ENCODE results near the gene RCE1. TPM values are rescaled to one million over a fixed set of nuclear protein-coding genes. Genes with fewer than 3 reads are reported as not detected.

Gene RCE1
- total RNA-seq, 1 experiment from 2014 or later, result 20.4 TPM

DNA sequence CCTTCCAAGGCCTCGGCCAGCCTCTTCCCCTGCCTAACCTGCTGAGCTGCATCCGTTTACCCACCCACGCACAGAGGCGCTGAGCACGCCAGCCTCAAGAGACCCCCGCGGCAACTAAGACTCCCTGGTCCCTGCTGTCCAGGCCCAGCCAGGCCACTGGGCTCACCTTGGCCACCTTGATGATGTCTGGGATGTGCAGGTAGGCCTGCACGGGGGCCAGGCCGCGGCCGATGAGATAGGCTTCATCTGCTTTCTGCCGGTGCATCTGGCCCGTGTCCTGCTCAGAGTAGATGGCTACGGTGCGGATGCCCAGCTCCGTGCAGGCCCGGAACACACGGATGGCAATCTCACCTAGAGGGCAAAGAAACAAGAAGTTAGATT, 28.3 kb downstream of the RCE1 start:
- no peak overlapping the region for H2AFZ ChIP-seq (ENCODE audit: low read length)

DNA sequence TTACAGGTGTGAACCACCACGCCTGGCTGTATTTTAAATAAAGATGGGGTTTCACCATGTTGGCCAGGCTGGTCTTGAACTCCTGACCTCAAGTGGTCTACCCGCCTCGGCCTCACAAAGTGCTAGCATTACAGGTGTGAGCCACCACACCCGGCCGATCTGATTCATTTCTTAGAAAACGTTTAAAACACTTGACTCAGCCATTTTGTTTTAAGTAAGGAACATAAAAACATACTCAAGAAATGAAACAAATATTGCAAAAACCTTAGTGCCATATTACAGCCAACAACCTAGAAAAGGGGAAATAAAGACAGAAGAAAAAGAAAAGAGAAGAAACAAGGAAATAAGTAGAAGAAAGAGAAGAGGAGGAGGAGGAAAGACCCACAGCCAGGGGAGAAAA, 31.0 kb downstream of the RCE1 start:
- Histone ChIP-seq H3K27me3 (ENCODE audit: low read length) (no peaks in the 10 kb centered on the region), H3K9ac (ENCODE audit: low read length) (no peak overlapping the region), H3K4me1 (ENCODE audit: low read length) (peaks cover 4% of the 10 kb centered on the region), H3K36me3 (ENCODE audit: insufficient read depth, low read length) (no peaks in the 10 kb centered on the region), H3K4me3 (ENCODE audit: low read length) (no peak overlapping the region), H3K9me3 (ENCODE audit: low read length) (no peaks in the 10 kb centered on the region), H3K27ac (ENCODE audit: low read length) (no peak overlapping the region), H3K9me2 (replicated peaks; ENCODE audit: insufficient read depth, low read length) (no peaks in the 10 kb centered on the region), H3K4me2 (ENCODE audit: low read depth, low read length, poor library complexity, severe bottlenecking) (no peak overlapping the region), H3K79me2 (ENCODE audit: low read length) (no peaks in the 10 kb centered on the region), H4K20me1 (ENCODE audit: insufficient read depth, low read depth, low read length) (no peaks in the 10 kb centered on the region), H2AFZ (ENCODE audit: low read length) (no peak overlapping the region)
- no peak for DNase-seq

More for the DNA sequence above, 28.3 kb downstream of the RCE1 start:
- no peak overlapping the region for H3K4me2 ChIP-seq (ENCODE audit: low read depth, low read length, poor library complexity, severe bottlenecking)
- no peak overlapping the region for H3K9ac ChIP-seq (ENCODE audit: low read length)
- peaks cover 14% of the 10 kb centered on the region for H3K4me1 ChIP-seq (ENCODE audit: low read length)
- H3K27me3 ChIP-seq (ENCODE audit: low read length), result no peaks in the 10 kb centered on the region
- H3K36me3 ChIP-seq (ENCODE audit: insufficient read depth, low read length), result no peaks in the 10 kb centered on the region
- no peak overlapping the region for H3K27ac ChIP-seq (ENCODE audit: low read length)
- H3K4me3 ChIP-seq (ENCODE audit: low read length), result no peak overlapping the region
- H3K9me3 ChIP-seq (ENCODE audit: low read length), result no peaks in the 10 kb centered on the region
- H3K9me2 ChIP-seq (replicated peaks; ENCODE audit: insufficient read depth, low read length), result no peaks in the 10 kb centered on the region
- no peak for DNase-seq
- H4K20me1 ChIP-seq (ENCODE audit: insufficient read depth, low read depth, low read length), result no peaks in the 10 kb centered on the region
- H3K79me2 ChIP-seq (ENCODE audit: low read length), result no peaks in the 10 kb centered on the region

DNA sequence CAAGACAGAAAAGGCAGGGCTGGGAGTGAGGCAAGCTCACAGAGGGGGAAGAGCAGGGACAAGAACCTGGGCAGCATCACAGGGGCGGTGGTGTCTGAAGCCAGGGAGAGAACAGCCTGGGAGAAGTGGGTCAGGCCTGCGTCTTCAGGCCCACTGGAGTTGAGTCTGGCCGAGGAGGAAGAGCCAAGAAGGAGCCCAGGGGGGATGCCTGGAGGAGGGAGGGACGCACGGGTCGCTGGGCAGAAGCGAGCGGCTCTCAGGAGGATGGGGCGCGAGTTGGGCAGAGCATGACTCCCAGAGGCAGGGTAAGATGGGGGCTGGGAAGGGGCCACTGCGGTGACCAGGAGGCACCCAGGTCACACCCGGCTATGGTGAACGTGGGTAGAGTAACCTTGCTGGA, 32.1 kb downstream of the RCE1 start:
- Histone ChIP-seq H3K79me2 (ENCODE audit: low read length) (no peaks in the 10 kb centered on the region), H4K20me1 (ENCODE audit: insufficient read depth, low read depth, low read length) (no peaks in the 10 kb centered on the region), H3K9ac (ENCODE audit: low read length) (no peak overlapping the region), H3K4me3 (ENCODE audit: low read length) (no peak overlapping the region), H3K9me3 (ENCODE audit: low read length) (no peaks in the 10 kb centered on the region), H3K27ac (ENCODE audit: low read length) (no peak overlapping the region), H3K9me2 (replicated peaks; ENCODE audit: insufficient read depth, low read length) (no peaks in the 10 kb centered on the region), H2AFZ (ENCODE audit: low read length) (no peak overlapping the region), H3K4me1 (ENCODE audit: low read length) (peaks cover 10% of the 10 kb centered on the region), H3K36me3 (ENCODE audit: insufficient read depth, low read length) (no peaks in the 10 kb centered on the region), H3K4me2 (ENCODE audit: low read depth, low read length, poor library complexity, severe bottlenecking) (no peak overlapping the region), H3K27me3 (ENCODE audit: low read length) (no peaks in the 10 kb centered on the region)
- no peak for DNase-seq

DNA sequence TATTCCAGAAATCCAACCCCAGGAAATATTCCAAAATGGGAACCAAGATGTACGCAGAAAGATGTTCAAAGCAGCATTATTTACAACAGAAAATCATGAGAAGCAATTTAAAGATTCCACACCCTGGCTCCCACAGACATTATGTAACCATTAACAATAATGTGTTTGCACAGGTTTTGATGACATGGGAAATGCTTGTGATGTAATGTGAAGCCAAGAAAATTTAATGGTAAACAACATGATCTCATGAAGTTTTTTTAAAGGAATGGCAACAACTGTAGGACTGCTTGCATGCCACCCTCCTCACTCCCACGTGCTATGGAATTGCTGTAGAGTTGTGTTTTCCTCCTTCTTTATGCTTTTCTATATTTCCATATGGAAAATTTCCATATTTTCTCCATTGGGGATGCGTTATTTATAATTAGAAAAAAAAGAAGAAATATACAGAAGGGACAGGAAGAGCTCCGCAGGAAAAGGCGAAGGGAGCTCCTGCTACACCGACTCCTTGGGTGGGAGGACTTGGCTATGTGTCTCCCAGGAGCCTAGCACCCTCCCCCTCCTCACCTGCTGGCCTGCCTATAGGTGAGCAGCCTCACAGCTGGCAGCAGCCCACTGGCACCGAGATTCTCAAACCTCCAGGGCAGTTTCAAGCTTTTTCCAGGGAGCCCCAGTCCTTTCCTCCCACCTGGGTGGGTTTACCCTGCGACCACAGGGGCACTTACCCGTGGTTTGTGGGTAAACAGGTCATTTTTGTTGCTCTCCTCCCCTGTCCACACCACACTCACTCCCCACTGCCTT, 34.5 kb downstream of the RCE1 start:
- H3K4me2 ChIP-seq (ENCODE audit: low read depth, low read length, poor library complexity, severe bottlenecking), result no peak overlapping the region
- H3K9me3 ChIP-seq (ENCODE audit: low read length), result no peaks in the 10 kb centered on the region
- H3K27me3 ChIP-seq (ENCODE audit: low read length), result no peaks in the 10 kb centered on the region
- DNase-seq, result no peak
- no peak overlapping the region for H3K4me3 ChIP-seq (ENCODE audit: low read length)
- no peak overlapping the region for H2AFZ ChIP-seq (ENCODE audit: low read length)
- no peaks in the 10 kb centered on the region for H3K36me3 ChIP-seq (ENCODE audit: insufficient read depth, low read length)
- H4K20me1 ChIP-seq (ENCODE audit: insufficient read depth, low read depth, low read length), result no peaks in the 10 kb centered on the region
- H3K9me2 ChIP-seq (replicated peaks; ENCODE audit: insufficient read depth, low read length), result no peaks in the 10 kb centered on the region
- H3K9ac ChIP-seq (ENCODE audit: low read length), result no peak overlapping the region
- peaks cover 27% of the 10 kb centered on the region for H3K4me1 ChIP-seq (ENCODE audit: low read length)
- H3K79me2 ChIP-seq (ENCODE audit: low read length), result no peaks in the 10 kb centered on the region
- no peak overlapping the region for H3K27ac ChIP-seq (ENCODE audit: low read length)

DNA sequence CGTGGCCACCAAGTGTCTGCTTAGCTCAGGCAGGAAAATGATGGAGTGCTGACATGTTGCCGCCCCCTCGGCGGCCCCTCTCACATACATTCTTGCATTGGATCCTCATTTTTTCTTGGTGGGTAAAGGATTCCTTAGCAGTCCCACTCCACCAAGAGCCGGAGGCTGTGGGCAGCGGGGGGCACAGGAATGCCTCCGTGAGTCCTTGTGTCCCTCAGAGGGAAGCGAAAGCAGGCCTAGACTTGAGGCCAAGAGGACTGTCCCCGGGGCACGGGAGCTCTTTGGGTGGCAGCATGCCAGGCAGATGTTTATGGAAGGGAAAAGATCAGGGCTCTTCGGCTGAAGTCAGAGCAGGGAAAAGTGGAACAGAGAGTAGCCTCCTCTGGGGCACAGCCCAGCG, 35.2 kb downstream of the RCE1 start:
- Histone ChIP-seq H3K27me3 (ENCODE audit: low read length) (no peaks in the 10 kb centered on the region), H3K9me3 (ENCODE audit: low read length) (no peaks in the 10 kb centered on the region), H3K27ac (ENCODE audit: low read length) (no peak overlapping the region), H3K4me1 (ENCODE audit: low read length) (peaks cover 30% of the 10 kb centered on the region), H4K20me1 (ENCODE audit: insufficient read depth, low read depth, low read length) (no peaks in the 10 kb centered on the region), H3K9me2 (replicated peaks; ENCODE audit: insufficient read depth, low read length) (no peaks in the 10 kb centered on the region), H3K36me3 (ENCODE audit: insufficient read depth, low read length) (no peaks in the 10 kb centered on the region), H3K79me2 (ENCODE audit: low read length) (no peaks in the 10 kb centered on the region), H2AFZ (ENCODE audit: low read length) (no peak overlapping the region), H3K4me3 (ENCODE audit: low read length) (no peak overlapping the region), H3K9ac (ENCODE audit: low read length) (no peak overlapping the region), H3K4me2 (ENCODE audit: low read depth, low read length, poor library complexity, severe bottlenecking) (no peak overlapping the region)
- DNase-seq, result no peak

DNA sequence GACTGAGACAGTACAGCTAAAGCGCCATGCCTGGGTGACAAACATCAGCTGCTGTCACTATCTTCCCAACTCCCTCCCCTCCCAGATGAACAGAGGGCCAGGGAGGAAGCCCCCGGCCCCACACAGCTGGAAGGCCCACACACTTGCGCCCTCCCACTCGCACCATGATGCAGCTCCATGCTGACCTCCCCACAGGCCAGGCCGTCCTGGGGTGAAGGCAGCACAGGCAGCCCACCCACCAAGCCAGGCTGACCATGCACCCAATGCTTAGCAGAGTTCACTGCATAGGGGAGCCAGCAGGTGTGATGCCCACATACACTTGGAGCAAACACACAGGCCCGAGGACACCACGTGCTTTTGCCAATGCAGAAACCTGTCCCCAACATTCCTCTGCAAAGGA, 35.8 kb downstream of the RCE1 start:
- Histone ChIP-seq H2AFZ (ENCODE audit: low read length) (no peak overlapping the region), H3K9ac (ENCODE audit: low read length) (no peak overlapping the region), H3K27me3 (ENCODE audit: low read length) (no peaks in the 10 kb centered on the region), H3K4me3 (ENCODE audit: low read length) (no peak overlapping the region), H3K9me3 (ENCODE audit: low read length) (no peaks in the 10 kb centered on the region), H3K27ac (ENCODE audit: low read length) (no peak overlapping the region), H3K9me2 (replicated peaks; ENCODE audit: insufficient read depth, low read length) (no peaks in the 10 kb centered on the region), H3K79me2 (ENCODE audit: low read length) (no peaks in the 10 kb centered on the region), H3K4me1 (ENCODE audit: low read length) (peaks cover 30% of the 10 kb centered on the region), H3K36me3 (ENCODE audit: insufficient read depth, low read length) (no peaks in the 10 kb centered on the region), H3K4me2 (ENCODE audit: low read depth, low read length, poor library complexity, severe bottlenecking) (no peak overlapping the region), H4K20me1 (ENCODE audit: insufficient read depth, low read depth, low read length) (no peaks in the 10 kb centered on the region)
- DNase-seq, result no peak

DNA sequence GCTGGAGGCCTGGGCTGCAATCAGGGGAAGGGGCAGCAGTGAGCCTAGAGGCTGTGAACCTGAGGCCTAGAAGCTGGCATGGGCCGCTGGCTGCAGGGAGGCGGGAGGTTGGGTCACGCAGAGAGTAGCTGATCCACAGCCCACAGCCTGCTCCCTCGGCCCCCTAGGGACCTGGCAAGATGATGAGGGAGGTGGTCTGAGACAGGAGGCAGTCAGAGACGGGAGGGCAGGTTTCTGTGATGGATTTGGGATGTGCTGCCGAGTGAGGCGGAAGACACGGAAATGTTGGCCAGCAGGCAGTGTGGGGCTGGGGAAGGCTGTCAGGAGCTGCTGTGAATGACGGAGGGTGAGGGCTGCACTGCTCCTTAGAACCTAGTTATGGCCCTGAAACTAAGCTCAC, 36.3 kb downstream of the RCE1 start:
- Histone ChIP-seq H3K9me2 (replicated peaks; ENCODE audit: insufficient read depth, low read length) (no peaks in the 10 kb centered on the region), H4K20me1 (ENCODE audit: insufficient read depth, low read depth, low read length) (no peaks in the 10 kb centered on the region), H3K4me2 (ENCODE audit: low read depth, low read length, poor library complexity, severe bottlenecking) (no peak overlapping the region), H3K9me3 (ENCODE audit: low read length) (no peaks in the 10 kb centered on the region), H3K36me3 (ENCODE audit: insufficient read depth, low read length) (no peaks in the 10 kb centered on the region), H3K9ac (ENCODE audit: low read length) (no peak overlapping the region), H3K79me2 (ENCODE audit: low read length) (no peaks in the 10 kb centered on the region), H3K27ac (ENCODE audit: low read length) (no peak overlapping the region), H3K27me3 (ENCODE audit: low read length) (no peaks in the 10 kb centered on the region), H3K4me1 (ENCODE audit: low read length) (peaks cover 30% of the 10 kb centered on the region), H3K4me3 (ENCODE audit: low read length) (no peak overlapping the region), H2AFZ (ENCODE audit: low read length) (no peak overlapping the region)
- no peak for DNase-seq

DNA sequence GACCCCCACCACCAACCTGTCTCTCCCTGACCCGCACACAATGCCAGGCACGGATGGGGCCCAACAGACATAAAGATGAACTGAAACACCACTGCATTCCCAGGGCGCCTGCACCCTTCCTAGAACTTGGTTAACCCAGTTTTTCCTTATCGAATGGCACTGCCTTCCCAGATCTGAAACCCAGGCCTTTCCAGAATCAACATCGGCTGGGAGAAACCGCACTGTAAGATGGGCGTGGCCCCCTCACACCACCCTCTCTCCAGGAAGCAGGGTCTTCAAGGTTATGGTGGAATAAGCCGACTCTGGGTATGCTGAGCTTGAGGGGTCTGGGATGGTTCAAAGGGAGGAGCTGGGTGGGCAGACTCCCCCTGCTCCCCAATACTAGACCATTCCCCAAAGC, 36.8 kb downstream of the RCE1 start:
- H3K36me3 ChIP-seq (ENCODE audit: insufficient read depth, low read length), result no peaks in the 10 kb centered on the region
- no peak overlapping the region; the same call in 1 of the 2 replicates for H3K4me3 ChIP-seq (ENCODE audit: low read length)
- no peak overlapping the region for H2AFZ ChIP-seq (ENCODE audit: low read length)
- no peaks in the 10 kb centered on the region for H3K27me3 ChIP-seq (ENCODE audit: low read length)
- peak overlapping the region; percentile 46 for H3K9ac ChIP-seq (ENCODE audit: low read length)
- H4K20me1 ChIP-seq (ENCODE audit: insufficient read depth, low read depth, low read length), result no peaks in the 10 kb centered on the region
- no peak overlapping the region for H3K27ac ChIP-seq (ENCODE audit: low read length)
- DNase-seq, result no peak
- H3K79me2 ChIP-seq (ENCODE audit: low read length), result no peaks in the 10 kb centered on the region
- peak overlapping the region; percentile 53 for H3K4me2 ChIP-seq (ENCODE audit: low read depth, low read length, poor library complexity, severe bottlenecking)
- no peaks in the 10 kb centered on the region for H3K9me3 ChIP-seq (ENCODE audit: low read length)
- H3K9me2 ChIP-seq (replicated peaks; ENCODE audit: insufficient read depth, low read length), result no peaks in the 10 kb centered on the region
- H3K4me1 ChIP-seq (ENCODE audit: low read length), result peaks cover 30% of the 10 kb centered on the region
